CD4-positive, alpha-beta T cell treated with Interleukin-6 at 100 ng/mL for 8 hours (primary cell): ENCODE measurements around the gene CLN3.
"Not testable (repeated sequence)": the region's sequence is repeated elsewhere in the genome, so short reads cannot be mapped to it uniquely, and the experiment has no call there.

Experiments
- DNase-seq: peaks from one replicate; pipeline ENCODE4 v3.0.0-alpha.2; 2020; ENCODE audit warnings: mixed read lengths, low spot score

CLN3 gene

GRCh38 chr16:28491970-28492474 lies at the start of gene CLN3:
CLN3 (minus strand) TSS chr16:28492074; CDS start chr16:28491759, 315 bp downstream.
- peak; percentile 92 for DNase-seq

- no peak for DNase-seq
Observed at GRCh38 chr16:28540346-28540745, 48.5 kb upstream of the CLN3 start.

- no peak for DNase-seq
Observed at GRCh38 chr16:28538733-28539596, 47.1 kb upstream of the CLN3 start, which contains the start of gene NUPR1. NUPR1 (minus strand) TSS chr16:28538974; CDS start chr16:28538907, 67 bp downstream.

GRCh38 chr16:28537964-28538732 lies 46.3 kb upstream of the CLN3 start:
- no peak for DNase-seq

- no peak for DNase-seq
Observed at GRCh38 chr16:28537076-28537475, 45.2 kb upstream of the CLN3 start.

GRCh38 chr16:28534542-28535373 lies 42.9 kb upstream of the CLN3 start:
- peak; percentile 38 for DNase-seq

- DNase-seq: no peak
Observed at GRCh38 chr16:28532940-28533647, 41.2 kb upstream of the CLN3 start.

- no peak for DNase-seq
Observed at GRCh38 chr16:28531777-28532744, 40.2 kb upstream of the CLN3 start.

GRCh38 chr16:28529124-28529523 lies 37.2 kb upstream of the CLN3 start:
- no peak for DNase-seq

GRCh38 chr16:28528463-28528867 lies 36.6 kb upstream of the CLN3 start:
- no peak for DNase-seq

- DNase-seq: no peak
Observed at GRCh38 chr16:28527985-28528384, 36.1 kb upstream of the CLN3 start.

- not testable (repeated sequence) for DNase-seq
Observed at GRCh38 chr16:28527100-28527785, 35.4 kb upstream of the CLN3 start.

- DNase-seq: no peak
Observed at GRCh38 chr16:28526201-28527099, 34.6 kb upstream of the CLN3 start.

GRCh38 chr16:28524681-28525171 lies 32.9 kb upstream of the CLN3 start:
- DNase-seq: no peak

- DNase-seq: no peak
Observed at GRCh38 chr16:28522792-28523191, 30.9 kb upstream of the CLN3 start.

GRCh38 chr16:28521436-28521835 lies 29.6 kb upstream of the CLN3 start:
- DNase-seq: no peak

- DNase-seq: no peak
Observed at GRCh38 chr16:28520672-28521071, 28.8 kb upstream of the CLN3 start.

GRCh38 chr16:28514246-28514645 lies 22.4 kb upstream of the CLN3 start:
- DNase-seq: no peak
